A549 (cell line): ENCODE measurements around the gene SLITRK6. TPM values are rescaled to one million over a fixed set of nuclear protein-coding genes. Genes with fewer than 3 reads are reported as not detected.
A peak's percentile ranks its signal among the peaks of the same experiment; 100 is the strongest.

Experiments
- ATAC-seq, 2 experiments: fragments of 200-7000 bp in 1 of 2; fragments of >200 bp in 1 of 2; cut with Nextera tagmentation in 1 of 2; cut with Tn5 transposase in 1 of 2; 3 replicates each; pipeline versions ENCODE4 v1.8.0 to v1.9.1; 2018 to 2020; ENCODE audit warnings: mild to moderate bottlenecking in 1 of 2, moderate library complexity in 1 of 2
- CTCF ChIA-PET: fragments of 300-600 bp; sonication (Branson Sonifier 250); formaldehyde crosslinking; extraction: SDS; loops from one replicate; lab custom pipeline; 2021; ENCODE audit warnings: antibody characterized with exemption, inconsistent platforms; lab: Yijun Ruan, JAX
- POLR2A ChIA-PET: fragments of 350-600 bp; formaldehyde crosslinking; extraction: SDS; loops from one replicate; lab custom pipeline; 2021; ENCODE audit warnings: antibody characterized with exemption, inconsistent platforms; lab: Yijun Ruan, JAX
- DNase-seq, 2 experiments: peaks; one replicate each; pipeline versions ENCODE4 v3.0.0 to v3.0.0-alpha.2; 2011 to 2016; ENCODE audit warnings: low read depth in 1 of 2, low spot score in 1 of 2
- FAIRE-seq: peaks from 2 replicates; lab custom pipeline; 2011; peaks lifted over from hg19 to GRCh38; lab: Jason Lieb, UNC
- H3K27ac ChIP-seq, 2 experiments: fragments of >200 bp; sonication (Bioruptor Twin); formaldehyde crosslinking; 3 replicates each; pipeline ENCODE4 v1.5.1; 2016 to 2017
- H3K4me1 ChIP-seq: fragments of >200 bp; sonication (Bioruptor Twin); formaldehyde crosslinking; 3 replicates; pipeline ENCODE4 v1.6.1; 2016
- H3K4me2 ChIP-seq: fragments of >200 bp; sonication (Bioruptor Twin); formaldehyde crosslinking; 3 replicates; pipeline ENCODE4 v1.6.1; 2016
- H3K4me3 ChIP-seq: fragments of >200 bp; sonication (Bioruptor Twin); formaldehyde crosslinking; 3 replicates; pipeline ENCODE4 v1.5.1; 2016
- H3K9me3 ChIP-seq: fragments of >200 bp; sonication (Bioruptor Twin); formaldehyde crosslinking; 3 replicates; pipeline ENCODE4 v1.6.1; 2016
- CBX8 ChIP-seq: fragments of 200-600 bp; sonication (generic); IDR thresholded peaks from 2 replicates; pipeline ENCODE4 v1.6.1; 2016
- CEBPB ChIP-seq, 2 experiments: fragments of >200 bp in 1 of 2; sonication (Bioruptor Twin) in 1 of 2; formaldehyde crosslinking in 1 of 2; IDR thresholded peaks; 2 replicates each; pipeline ENCODE4 v1.6.1; 2012 to 2016
- CHD2 ChIP-seq: fragments of 150-350 bp; IDR thresholded peaks from 2 replicates; pipeline ENCODE4 v1.6.1; 2014; ENCODE audit warnings: low read length; ENCODE audit not compliant: partially characterized antibody
- CHD4 ChIP-seq: fragments of 200-600 bp; sonication (generic); IDR thresholded peaks from 2 replicates; pipeline ENCODE4 v1.6.1; 2016; ENCODE audit warnings: antibody characterized with exemption, mild to moderate bottlenecking, borderline replicate concordance
- CTCF ChIP-seq: fragments of >200 bp; sonication (Bioruptor Twin); formaldehyde crosslinking; IDR thresholded peaks from 3 replicates; pipeline ENCODE4 v1.5.1; 2016
- E2F6 ChIP-seq: IDR thresholded peaks from 2 replicates; pipeline ENCODE4 v1.6.1; 2012; ENCODE audit warnings: low read depth, borderline replicate concordance
- EHF ChIP-seq: fragments of 250-450 bp; sonication (Bioruptor Pico); IDR thresholded peaks from 2 replicates; pipeline ENCODE4 v1.5.0; 2020; ENCODE audit warnings: mild to moderate bottlenecking
- ELK1 ChIP-seq: fragments of 150-350 bp; IDR thresholded peaks from 2 replicates; pipeline ENCODE4 v1.6.1; 2014; ENCODE audit warnings: low read depth, mild to moderate bottlenecking, low read length
- EP300 ChIP-seq, 2 experiments: fragments of >200 bp; sonication (Bioruptor Twin); formaldehyde crosslinking; IDR thresholded peaks; 2 replicates in 1 of 2; 3 replicates in 1 of 2; pipeline ENCODE4 v1.6.1; 2016 to 2017
- ESRRA ChIP-seq: fragments of 150-350 bp; IDR thresholded peaks from 2 replicates; pipeline ENCODE4 v1.6.1; 2014; ENCODE audit warnings: mild to moderate bottlenecking, low read length, borderline replicate concordance
- FOSB ChIP-seq: fragments of 250-450 bp; sonication (Bioruptor Pico); IDR thresholded peaks from 2 replicates; pipeline ENCODE4 v1.5.0; 2020; ENCODE audit warnings: mild to moderate bottlenecking, moderate library complexity
- GATA3 ChIP-seq: IDR thresholded peaks from 2 replicates; pipeline ENCODE4 v1.6.1; 2012; ENCODE audit warnings: borderline replicate concordance
- HDAC2 ChIP-seq: fragments of 200-600 bp; sonication (generic); IDR thresholded peaks from 2 replicates; pipeline ENCODE4 v1.6.1; 2016
- HOXB13 ChIP-seq: fragments of 250-450 bp; sonication (Bioruptor Pico); IDR thresholded peaks from 2 replicates; pipeline ENCODE4 v1.5.0; 2020; ENCODE audit warnings: low read depth, mild to moderate bottlenecking, moderate library complexity
- HOXB5 ChIP-seq: fragments of 250-450 bp; sonication (Bioruptor Pico); IDR thresholded peaks from 2 replicates; pipeline ENCODE4 v1.5.0; 2020; ENCODE audit warnings: mild to moderate bottlenecking, moderate library complexity
- KDM5A ChIP-seq: fragments of 200-600 bp; sonication (generic); IDR thresholded peaks from 2 replicates; pipeline ENCODE4 v1.6.1; 2016; ENCODE audit warnings: antibody characterized with exemption, mild to moderate bottlenecking
- MAZ ChIP-seq: fragments of 150-350 bp; IDR thresholded peaks from 2 replicates; pipeline ENCODE4 v1.6.1; 2014; ENCODE audit warnings: antibody characterized with exemption, low read depth, low read length, borderline replicate concordance
- MYC ChIP-seq: IDR thresholded peaks from 2 replicates; pipeline ENCODE4 v1.6.1; 2012; ENCODE audit warnings: mild to moderate bottlenecking, inconsistent platforms, low read length, improper control_type of control experiment, borderline replicate concordance
- NPAS2 ChIP-seq: fragments of 250-450 bp; sonication (Bioruptor Pico); IDR thresholded peaks from 2 replicates; pipeline ENCODE4 v1.8.0; 2022; ENCODE audit warnings: mild to moderate bottlenecking, moderate library complexity, borderline replicate concordance
- NR3C1 ChIP-seq: fragments of >200 bp; sonication (Bioruptor Twin); formaldehyde crosslinking; IDR thresholded peaks from 3 replicates; pipeline ENCODE4 v1.6.1; 2017
- PHF8 ChIP-seq: fragments of 200-600 bp; sonication (generic); IDR thresholded peaks from 2 replicates; pipeline ENCODE4 v1.6.1; 2016; ENCODE audit warnings: low read depth, mild to moderate bottlenecking, antibody characterized with exemption, moderate library complexity, borderline replicate concordance
- POLR2A ChIP-seq: IDR thresholded peaks from 2 replicates; pipeline ENCODE4 v1.6.1; 2012; ENCODE audit warnings: mild to moderate bottlenecking, low read length
- RAD21 ChIP-seq, 2 experiments: fragments of >200 bp in 1 of 2; sonication (Bioruptor Twin) in 1 of 2; formaldehyde crosslinking in 1 of 2; IDR thresholded peaks in 1 of 2; conservative IDR thresholded peaks in 1 of 2; 2 replicates in 1 of 2; 3 replicates in 1 of 2; pipeline ENCODE4 v1.6.1; 2012 to 2018; ENCODE audit warnings: inconsistent platforms in 1 of 2
- RCOR1 ChIP-seq: fragments of 150-350 bp; IDR thresholded peaks from 2 replicates; pipeline ENCODE4 v1.6.1; 2014; ENCODE audit warnings: antibody characterized with exemption, low read length, low read depth
- RFX5 ChIP-seq: fragments of 450-650 bp; IDR thresholded peaks from 2 replicates; pipeline ENCODE4 v1.7.1; 2014; ENCODE audit warnings: antibody characterized with exemption, mild to moderate bottlenecking, moderate library complexity
- ZC3H11A ChIP-seq: fragments of 450-650 bp; IDR thresholded peaks from 2 replicates; pipeline ENCODE4 v1.6.1; 2014; ENCODE audit warnings: antibody characterized with exemption, mild to moderate bottlenecking
- ZSCAN20 ChIP-seq: fragments of 250-450 bp; sonication (Bioruptor Pico); IDR thresholded peaks from 2 replicates; pipeline ENCODE4 v1.8.0; 2022; ENCODE audit warnings: mild to moderate bottlenecking, moderate library complexity
- WGBS: methylation state at CpG from one replicate; pipeline ENCODE4 v1.1.6; 2017; ENCODE audit errors: missing lambda C conversion rate; 5-methylcytosine and 5-hydroxymethylcytosine counted together
- polyA plus RNA-seq, 4 experiments: library from polyadenylated mRNA; depleted of rRNA in 3 of 4; stranded (reverse); fragments of >200 nt; fragmentation: RNase III in 1 of 4; extraction: RNeasy Plus Mini Kit Qiagen cat#74134 plus additional on column Dnase treatment in 1 of 4; gene quantifications; 2 replicates in 3 of 4; 3 replicates in 1 of 4; pipeline ENCODE4 v1.2.3, GENCODE V29; 2011 to 2017
- TF ChIP-seq, protein P1 (sequence below): fragments of >200 bp; sonication (Bioruptor Twin); formaldehyde crosslinking; IDR thresholded peaks from 3 replicates; pipeline ENCODE4 v1.6.1; 2016
- TF ChIP-seq, protein P2 (sequence below): fragments of 450-650 bp; IDR thresholded peaks from 2 replicates; pipeline ENCODE4 v1.6.1; 2014; ENCODE audit warnings: antibody characterized with exemption

SLITRK6 gene
- polyA plus RNA-seq, 2 of the 4 experiments (the other 2 are of a cell fraction), result 0.66 to 18.2 TPM

- FAIRE-seq (no peak), ATAC-seq (peak in 1 of 2 experiments; percentile 19; a peak in 1 of 6 replicates), DNase-seq (no peak)
- ChIA-PET CTCF (interaction anchor here (0.7 to 1.0 kb wide), 3 partner anchors 9 to 869 kb away, joined by 3 to 4 read pairs (median 3); no protein-coding TSS in a partner anchor), POLR2A (interaction anchor here (1.3 kb wide), 1 partner anchor 289 kb away, joined by 6 read pairs; no protein-coding TSS in a partner anchor)
- WGBS, result 15% methylated on average over 3 of the region's 3 CpGs
- Histone ChIP-seq H3K9me3 (no peaks in the 10 kb centered on the region), H3K4me2 (peak overlapping the region; percentile 73), H3K27ac (peak overlapping the region in 1 of 2 experiments; percentile 54; a peak in 2 of 6 replicates), H3K4me1 (peaks cover 11% of the 10 kb centered on the region; the same call in 1 of the 3 replicates)
- TF ChIP-seq CHD4, result no peak
- TF ChIP-seq KDM5A, result no peak
- TF ChIP-seq ZSCAN20, result no peak
- no peak for TF ChIP-seq EP300 (IDR thresholded peaks at IDR 0.05)
- TF ChIP-seq, protein P1, sequence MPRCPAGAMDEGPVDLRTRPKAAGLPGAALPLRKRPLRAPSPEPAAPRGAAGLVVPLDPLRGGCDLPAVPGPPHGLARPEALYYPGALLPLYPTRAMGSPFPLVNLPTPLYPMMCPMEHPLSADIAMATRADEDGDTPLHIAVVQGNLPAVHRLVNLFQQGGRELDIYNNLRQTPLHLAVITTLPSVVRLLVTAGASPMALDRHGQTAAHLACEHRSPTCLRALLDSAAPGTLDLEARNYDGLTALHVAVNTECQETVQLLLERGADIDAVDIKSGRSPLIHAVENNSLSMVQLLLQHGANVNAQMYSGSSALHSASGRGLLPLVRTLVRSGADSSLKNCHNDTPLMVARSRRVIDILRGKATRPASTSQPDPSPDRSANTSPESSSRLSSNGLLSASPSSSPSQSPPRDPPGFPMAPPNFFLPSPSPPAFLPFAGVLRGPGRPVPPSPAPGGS, result no peak
- no peak for TF ChIP-seq MAZ
- TF ChIP-seq HOXB13 (CRISPR knock-in tag), result no peak
- no peak for TF ChIP-seq CEBPB (IDR thresholded peaks at IDR 0.05)
- no peak for TF ChIP-seq HOXB5 (CRISPR knock-in tag)
- no peak for TF ChIP-seq FOSB (CRISPR knock-in tag)
- TF ChIP-seq POLR2A, result no peak
- TF ChIP-seq NR3C1, result no peak
- TF ChIP-seq CBX8, result no peak
- no peak for TF ChIP-seq CTCF
- TF ChIP-seq ELK1, result no peak
- no peak for TF ChIP-seq PHF8
- TF ChIP-seq ESRRA, result no peak
- no peak for TF ChIP-seq GATA3
- no peak for TF ChIP-seq NPAS2 (CRISPR knock-in tag)
- no peak for TF ChIP-seq ZC3H11A
- TF ChIP-seq, all 56 proteins: peak for 0
- H3K4me3 ChIP-seq, result peak overlapping the region; percentile 43
These were observed 663 bp downstream of the SLITRK6 start for GRCh38 chr13:85798556-85798955.

- TF ChIP-seq, protein P2, sequence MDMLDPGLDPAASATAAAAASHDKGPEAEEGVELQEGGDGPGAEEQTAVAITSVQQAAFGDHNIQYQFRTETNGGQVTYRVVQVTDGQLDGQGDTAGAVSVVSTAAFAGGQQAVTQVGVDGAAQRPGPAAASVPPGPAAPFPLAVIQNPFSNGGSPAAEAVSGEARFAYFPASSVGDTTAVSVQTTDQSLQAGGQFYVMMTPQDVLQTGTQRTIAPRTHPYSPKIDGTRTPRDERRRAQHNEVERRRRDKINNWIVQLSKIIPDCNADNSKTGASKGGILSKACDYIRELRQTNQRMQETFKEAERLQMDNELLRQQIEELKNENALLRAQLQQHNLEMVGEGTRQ, result no peak
- TF ChIP-seq RCOR1 (no peak), HOXB5 (CRISPR knock-in tag) (no peak), MYC (no peak), PHF8 (no peak), E2F6 (no peak), ZSCAN20 (no peak), RFX5 (no peak), RAD21 (conservative IDR thresholded peaks at IDR 0.05 in 1 of 2, IDR thresholded peaks at IDR 0.05 in 1 of 2) (no peak), CHD2 (no peak), EHF (no peak), HDAC2 (no peak)
- Histone ChIP-seq H3K4me3 (peak overlapping the region; percentile 43; the same call in 2 of the 3 replicates), H3K4me2 (peak overlapping the region; percentile 73), H3K4me1 (peaks cover 11% of the 10 kb centered on the region; the same call in 1 of the 3 replicates), H3K27ac (no peak overlapping the region), H3K9me3 (no peaks in the 10 kb centered on the region)
- DNase-seq (no peak), FAIRE-seq (no peak), ATAC-seq (no peak)
- ChIA-PET POLR2A (no interaction called here), CTCF (no interaction called here)
- WGBS, result 41% methylated on average over 4 of the region's 4 CpGs
These were observed 1.9 kb downstream of the SLITRK6 start for GRCh38 chr13:85797311-85797710.
